HPDE6-E6E7 (cell line): ENCODE results near the gene BUD23.
"Not testable (repeated sequence)": the region's sequence is repeated elsewhere in the genome, so short reads cannot be mapped to it uniquely, and the experiment has no call there.

Experiments
- DNase-seq: peaks from one replicate; pipeline ENCODE4 v3.0.0; 2011; ENCODE audit warnings: missing footprints; ENCODE audit errors: extremely low spot score

Gene BUD23

DNA sequence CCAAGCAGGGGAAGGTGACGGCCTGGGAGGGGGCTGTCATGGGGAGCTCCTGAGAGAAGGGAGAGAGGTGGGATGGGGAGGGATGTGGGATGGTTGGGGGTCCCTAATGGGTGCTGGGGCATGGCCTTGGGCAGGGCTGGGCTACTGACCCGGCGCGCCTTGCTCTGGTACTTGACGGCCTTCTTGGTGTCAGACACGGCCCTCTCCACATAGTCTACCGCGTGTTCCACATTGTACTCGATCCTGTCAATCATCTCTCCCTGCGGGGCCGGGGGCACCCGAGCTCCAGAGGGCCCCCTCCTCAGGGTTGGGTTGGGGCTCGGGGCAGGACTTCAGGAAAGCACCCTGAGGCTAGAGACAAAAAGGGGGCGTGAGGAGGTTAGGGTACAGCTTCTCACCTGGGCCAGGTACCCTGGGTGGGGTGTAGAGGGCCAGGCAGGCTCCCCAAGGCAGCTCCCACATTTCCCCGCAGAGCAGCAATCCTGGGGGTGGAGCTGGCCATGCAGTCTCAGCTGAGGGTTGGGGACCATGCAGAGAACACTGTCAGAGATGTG is 17.3 kb downstream of the BUD23 start:
- DNase-seq = no peak

DNA sequence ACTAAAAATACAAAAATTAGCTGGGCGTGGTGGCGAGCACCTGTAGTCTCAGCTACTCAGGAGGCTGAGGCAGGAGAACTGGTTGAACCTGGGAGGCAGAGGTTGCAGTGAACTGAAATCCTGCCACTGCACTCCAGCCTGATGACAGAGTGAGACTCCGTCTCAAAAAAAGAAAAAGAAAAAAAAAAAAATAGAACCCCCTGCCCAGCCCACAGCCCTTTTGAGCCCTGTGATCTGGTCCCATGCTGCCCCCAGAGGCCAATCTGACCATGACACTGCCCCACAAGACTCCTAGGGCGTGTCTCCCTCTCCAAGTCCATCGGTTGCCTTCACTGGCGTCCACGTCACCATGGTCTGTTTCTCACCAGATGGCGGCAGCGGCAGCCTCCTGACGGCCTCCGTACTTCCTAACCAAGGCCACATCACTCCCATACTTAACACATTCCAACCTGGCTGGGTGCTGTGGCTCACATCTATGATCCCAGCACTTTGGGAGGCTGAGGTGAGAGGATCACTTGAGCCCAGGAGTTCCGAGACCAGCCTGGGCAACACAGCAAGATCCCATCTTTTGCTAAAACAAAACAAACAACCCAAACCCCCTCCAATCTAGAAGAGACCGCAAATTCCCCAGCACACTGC is 18.1 kb downstream of the BUD23 start:
- DNase-seq = no peak

DNA sequence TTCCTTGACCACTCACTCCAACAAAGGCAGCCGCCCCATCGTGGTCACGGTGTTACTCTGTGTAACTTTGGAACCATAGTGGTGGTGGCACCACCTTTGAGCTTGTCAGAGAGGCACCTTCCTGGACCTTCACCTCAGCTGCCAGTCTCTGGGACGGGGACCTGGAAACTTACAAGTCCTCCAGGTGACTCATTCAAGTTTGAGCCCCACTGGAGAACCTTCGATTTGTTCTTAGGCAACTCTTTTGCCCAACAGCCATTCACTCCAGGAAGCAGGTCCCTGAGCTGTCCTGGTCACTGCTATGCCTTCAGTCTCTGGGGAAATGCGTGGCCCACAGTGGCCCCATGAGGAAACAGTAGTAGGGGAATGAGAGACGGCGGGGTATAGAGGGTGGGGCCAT is 18.8 kb downstream of the BUD23 start:
- DNase-seq = no peak

DNA sequence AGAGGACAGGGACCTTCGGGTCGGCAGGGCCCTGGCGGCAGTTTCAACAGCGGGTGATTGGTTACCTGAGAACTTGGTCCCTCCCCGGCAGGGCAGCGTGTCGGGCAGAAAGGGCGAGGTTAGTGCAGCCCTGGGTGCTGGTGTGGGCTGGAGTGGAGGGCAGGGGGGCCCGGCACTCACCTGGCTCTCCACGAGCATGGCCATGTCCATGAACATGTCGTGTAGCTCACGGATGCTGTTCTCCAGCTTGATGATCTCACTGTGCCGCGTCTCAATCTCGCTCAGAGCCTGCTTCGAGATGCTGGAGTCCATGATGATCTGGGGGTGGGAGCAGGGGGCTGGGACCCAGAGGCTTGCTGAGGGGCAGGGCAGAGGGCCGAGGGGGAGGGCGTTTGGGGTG is 19.3 kb downstream of the BUD23 start:
- DNase-seq = no peak

DNA sequence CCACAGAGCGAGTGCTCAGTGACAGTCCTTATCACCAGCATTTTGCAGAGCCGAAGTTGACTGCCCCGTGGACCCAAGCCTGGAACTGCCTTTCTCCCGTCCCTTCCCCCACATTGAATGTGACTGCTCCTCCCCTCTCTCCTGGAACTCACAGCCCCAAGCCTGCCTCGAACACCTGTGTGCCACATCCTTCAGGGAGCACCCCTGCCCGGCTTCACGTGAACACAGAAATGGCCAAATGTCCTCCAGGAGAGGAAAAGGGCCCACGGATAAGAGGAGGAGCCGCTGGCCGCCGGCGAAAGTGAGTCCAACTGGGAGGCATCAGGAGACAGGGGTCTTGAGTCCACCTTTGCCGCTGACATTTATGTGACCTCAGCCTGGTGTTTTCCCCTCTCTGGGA is 19.8 kb downstream of the BUD23 start:
- DNase-seq = no peak

DNA sequence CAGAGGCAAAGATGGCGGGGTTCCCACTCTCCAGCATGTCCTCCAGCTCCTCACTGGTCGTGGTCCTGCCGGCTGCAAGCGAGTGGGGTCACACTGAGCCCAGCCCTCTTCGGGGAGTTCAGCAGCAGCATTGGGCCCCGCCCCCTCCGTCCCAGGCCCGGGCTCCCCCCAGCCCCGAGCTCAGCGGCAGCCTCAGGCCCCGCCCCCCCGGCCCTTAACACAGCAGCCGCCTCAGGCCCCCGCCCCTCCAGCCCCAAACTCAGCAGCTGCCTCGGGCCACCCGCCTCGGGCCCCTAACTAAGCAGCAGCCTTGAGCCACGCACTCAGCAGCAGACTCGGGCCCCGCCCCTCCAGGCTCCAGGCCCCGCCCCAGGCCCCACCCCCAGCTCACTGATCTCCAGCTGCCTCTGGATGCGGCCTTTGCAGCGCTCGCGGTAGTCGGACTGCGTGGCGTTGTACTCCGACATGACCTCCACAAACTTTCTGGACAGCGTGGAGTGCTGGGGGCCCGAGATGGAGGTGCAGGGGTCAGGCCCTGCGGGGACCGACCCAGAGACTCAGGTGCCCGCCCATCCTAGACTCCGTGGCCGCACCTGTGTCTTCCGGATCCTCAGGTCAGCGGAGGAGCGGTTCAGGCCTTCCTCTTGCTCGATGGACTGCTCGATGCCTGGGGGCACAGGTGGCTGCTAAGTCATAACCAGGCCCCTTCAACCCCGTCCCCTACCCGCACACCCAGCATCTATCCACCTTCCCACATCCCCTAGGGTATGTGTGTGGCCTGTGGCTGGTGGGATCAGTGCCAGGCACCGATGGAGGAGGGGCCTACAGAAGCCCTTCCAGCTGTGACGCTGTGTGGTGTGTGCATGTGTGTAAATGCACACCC is 20.6 kb downstream of the BUD23 start:
- DNase-seq = no peak

DNA sequence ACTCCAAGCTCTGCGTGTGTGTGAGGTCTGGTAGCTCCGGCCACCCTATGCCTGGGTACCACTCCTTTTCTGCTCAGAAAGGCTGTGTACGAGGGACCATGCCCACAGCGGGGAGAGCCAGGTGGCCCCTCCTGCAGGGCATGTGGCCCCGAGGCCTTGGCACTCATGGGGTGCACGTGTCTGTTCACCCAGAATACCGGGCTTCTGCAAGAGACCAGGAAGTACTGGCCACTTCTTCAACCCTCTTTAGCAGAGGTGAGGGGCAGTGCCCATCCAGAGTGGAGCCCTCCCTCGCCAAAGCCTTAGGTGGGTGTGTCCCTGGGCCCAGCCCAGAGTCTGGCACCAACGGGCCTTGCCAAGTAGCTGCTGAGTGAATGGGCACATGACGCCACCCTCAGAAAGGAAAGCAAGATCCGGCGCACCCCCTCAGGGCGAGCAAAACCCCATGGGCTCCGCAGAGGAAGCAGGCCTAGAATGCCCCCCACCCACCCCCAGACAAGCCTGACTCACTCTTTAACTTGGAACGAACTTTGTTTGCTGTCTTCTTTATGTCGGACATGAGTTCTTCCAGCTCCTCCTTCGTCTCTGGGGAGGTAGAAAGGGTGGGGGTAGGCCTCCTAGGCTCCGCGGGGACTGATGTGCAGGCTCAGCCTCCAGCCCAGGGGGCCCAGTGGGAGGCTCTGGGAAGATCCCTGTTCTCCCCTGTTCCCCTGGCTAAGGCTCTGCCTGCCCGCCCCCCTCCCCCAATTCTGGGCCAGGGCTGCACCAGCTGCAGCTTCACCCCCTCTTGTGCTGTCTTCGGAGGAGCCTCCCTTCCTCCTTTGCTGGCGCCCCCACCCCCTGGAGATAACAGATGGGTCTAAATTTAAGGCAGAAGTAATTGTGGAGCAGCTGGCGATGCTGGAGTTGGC is 21.5 kb downstream of the BUD23 start:
- DNase-seq = no peak

DNA sequence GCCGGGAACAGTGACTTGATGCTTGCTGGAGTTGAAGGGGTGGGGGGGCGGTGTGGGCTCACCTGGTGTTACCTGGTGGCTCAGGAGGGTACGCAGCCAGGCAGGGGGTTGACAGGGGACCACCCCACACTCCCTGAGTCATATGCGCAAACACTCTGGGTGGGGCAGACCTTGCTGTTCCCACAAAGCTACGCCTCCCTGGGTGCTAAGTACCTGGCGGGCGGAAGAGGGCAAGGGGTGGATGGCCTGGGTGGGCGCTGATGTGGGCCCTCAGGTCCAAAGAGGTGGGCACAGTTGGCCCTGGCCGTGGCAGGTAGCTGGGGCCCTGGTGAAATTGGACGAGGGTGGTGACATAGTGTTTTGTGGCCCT is 22.1 kb downstream of the BUD23 start:
- DNase-seq = no peak

DNA sequence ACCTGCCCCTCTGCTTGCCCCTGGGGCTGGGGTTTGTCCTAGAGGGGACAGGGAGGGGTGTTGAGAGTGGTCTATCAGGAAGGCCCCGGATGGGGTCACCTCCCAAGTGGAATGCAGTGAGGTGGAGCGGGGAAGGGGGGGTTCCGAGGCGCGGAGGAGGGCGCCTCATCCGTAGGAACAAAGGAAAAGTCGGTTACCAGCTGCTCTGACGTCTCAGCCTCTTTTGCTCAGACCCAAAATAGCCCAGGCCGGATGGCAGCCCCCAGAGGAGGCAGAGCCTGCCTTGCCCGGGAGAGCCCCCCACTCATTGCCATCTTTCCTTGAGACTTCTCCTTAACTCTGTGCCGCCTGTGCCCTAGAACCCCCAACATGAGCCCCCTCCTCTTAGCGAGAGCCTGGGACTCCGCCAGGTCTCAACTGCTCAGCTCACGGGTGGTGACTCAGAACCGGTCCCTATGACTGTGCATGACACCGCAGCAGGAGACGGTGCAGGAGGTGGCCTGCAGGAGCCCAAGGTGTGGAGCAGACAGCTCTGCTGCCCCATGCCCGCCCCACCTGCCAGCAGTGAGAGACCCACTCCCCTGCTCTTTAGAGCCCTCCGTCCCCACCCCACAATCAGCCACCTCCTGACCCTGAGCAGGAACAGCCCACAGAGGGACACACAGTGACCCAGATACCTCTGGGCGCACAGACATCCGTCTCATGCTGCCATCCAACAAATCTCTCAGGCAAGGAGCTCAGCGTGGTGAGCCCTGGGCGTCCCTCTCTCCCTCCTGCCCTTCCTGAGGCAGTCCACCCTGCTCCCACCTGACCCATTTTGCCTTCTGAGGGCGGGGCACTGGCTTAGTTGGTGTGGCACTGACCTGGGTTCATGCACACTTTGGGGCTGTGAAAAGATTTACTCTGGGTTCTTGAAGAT is 23.0 kb downstream of the BUD23 start:
- DNase-seq = peak; percentile 69

DNA sequence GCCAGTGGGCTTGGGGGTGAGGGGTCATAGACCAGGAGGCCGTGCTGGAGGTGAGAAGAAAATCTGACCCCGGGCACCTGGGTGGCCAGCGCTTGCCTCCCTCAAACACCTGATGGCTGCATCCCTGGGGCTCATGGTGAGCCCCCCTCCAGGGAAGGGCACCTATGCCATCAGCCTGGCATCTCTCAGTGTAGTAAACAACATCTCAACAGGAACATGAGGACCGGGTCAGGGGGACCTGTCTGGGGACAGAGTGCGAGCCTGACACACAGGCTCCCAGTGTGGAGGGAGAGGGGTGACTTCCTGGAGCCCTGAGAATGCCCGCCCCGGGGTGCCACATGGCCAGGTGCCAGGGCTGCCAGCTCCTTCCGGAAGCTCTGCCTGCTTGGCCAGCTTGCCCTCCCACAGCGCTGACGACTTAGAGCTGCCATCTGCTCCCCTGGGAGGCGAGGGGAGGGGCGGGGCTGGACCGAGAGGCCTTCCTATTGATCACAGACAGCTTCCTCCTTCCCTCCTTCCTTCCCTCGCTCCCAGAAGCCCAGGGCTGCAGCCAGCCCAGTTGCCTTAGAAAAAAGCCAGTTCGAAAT is 23.7 kb downstream of the BUD23 start:
- DNase-seq = peak; percentile 38

DNA sequence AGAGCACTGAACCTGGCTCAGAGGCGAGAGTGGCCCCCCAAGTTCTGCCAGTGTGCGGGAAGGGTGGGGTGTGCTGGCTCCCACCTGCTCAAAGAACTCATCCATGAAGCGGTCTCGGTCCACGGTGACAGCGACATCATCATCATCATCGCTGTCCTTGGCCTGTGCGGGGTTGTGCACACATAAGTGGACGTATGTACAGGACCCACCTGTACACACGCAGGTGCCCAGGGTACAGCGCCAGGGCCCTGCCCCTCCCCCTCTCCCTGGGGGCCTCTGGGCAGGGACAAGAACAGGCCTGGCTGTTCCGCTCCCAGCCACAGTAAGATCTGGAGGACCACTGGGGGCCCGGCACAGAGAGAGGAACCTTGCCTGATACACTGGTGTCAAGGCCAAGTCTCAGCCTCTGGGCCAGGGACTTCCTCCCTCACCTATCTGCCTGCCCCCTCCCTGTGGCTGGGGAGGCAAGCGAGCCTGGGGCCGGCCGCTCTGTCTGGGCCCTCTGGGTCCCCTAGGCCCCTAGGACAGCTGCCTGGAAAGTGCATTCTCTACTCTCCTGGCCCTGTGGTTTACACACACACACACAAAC is 25.7 kb downstream of the BUD23 start:
- no peak for DNase-seq

DNA sequence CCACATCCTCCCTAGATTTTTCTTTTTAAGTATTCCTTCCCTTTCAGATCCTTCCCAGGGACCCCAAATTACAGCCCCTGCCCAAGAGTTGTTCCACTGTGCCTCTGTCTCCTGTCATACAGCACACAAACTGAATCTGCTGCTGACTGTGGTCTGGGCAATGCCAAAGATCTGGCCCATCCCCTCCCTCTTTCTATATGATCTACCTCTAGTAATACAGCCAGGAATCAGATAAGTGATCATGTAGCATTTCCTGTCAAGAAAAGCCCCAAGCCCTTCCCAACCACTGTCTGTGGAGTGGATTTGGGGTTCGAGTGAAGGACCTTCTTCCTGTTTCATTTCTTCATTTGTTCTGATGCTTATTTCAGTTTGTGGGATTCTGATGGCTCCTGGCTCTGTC is 29.4 kb downstream of the BUD23 start:
- DNase-seq = no peak

DNA sequence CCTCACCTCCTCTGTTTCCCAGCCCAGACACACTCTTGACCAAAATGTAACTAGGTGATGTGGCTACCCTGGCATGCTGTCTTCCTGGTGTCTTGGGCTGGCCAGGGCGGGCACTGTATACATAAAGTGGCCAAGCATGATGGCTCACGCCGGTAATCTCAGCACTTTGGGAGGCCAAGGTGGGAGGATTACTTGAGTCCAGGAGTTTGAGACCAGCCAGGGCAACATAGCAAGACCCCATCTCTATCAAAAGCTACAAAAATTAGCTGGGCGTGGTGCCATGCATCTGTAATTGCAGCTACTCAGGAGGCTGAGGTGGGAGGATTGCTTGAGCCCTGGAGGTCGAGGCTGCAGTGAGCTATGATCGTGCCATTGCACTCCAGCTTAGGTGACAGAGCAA is 29.9 kb downstream of the BUD23 start:
- DNase-seq = not testable (repeated sequence)

DNA sequence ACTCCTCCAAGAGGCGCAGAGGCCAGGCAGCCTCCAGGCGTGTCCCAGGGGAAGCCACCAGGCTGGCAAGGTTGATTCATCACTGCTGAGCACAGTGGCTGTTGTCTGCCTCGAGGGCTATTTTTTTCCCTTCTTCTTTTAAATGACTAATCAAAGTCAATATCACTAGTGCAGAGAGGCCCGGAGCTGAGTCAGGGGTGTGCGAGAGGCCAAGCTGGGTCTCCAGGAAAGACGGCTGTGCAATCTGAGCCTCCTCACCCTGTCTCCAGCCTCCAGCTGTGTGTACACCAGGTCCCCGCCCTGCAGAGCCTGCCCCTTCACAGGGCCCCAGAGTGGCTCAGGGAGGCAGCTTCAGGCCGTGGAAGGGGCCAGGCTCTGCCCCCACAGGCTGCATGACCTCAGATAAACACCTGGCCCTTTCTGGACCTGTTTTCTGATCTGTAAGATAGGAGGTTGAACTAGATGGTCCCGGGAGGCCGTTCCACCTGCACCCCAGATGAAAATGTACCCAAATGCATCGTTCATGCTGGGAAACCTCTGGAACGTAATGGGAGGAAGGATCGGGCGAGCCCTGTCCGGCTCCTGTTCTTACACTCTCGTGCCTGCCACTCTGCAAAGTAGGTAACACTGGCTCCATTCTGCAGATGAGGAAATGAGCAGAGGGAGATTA is 32.4 kb downstream of the BUD23 start:
- DNase-seq = peak; percentile 100

DNA sequence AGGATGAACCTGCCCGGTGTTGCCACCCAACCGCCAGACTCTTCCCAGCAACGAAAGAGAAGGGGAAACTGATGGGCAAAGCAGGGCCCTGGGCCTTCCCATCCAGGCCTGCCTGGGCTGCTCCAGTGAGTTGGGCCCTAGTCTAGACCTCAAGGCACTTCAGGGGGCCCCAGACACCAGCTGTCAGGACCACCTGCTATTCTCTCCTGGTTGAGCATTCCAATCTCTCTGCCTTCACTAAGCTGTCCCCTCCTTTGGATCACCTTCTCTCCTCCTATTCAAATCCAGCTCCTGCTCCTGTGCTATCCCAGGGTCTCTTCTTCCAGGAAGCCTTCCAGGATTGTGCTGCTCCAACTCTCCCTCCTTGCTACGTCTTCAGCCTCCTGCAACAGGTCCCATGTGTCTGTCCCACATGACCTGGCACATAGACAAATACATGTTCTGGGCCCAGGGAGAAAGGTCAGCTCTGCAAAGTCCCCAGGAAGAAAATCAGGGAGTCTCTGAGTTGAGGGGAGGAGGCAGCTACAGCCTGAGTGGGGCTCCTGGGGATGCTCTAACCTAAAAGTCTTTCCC is 33.0 kb downstream of the BUD23 start:
- DNase-seq = no peak

DNA sequence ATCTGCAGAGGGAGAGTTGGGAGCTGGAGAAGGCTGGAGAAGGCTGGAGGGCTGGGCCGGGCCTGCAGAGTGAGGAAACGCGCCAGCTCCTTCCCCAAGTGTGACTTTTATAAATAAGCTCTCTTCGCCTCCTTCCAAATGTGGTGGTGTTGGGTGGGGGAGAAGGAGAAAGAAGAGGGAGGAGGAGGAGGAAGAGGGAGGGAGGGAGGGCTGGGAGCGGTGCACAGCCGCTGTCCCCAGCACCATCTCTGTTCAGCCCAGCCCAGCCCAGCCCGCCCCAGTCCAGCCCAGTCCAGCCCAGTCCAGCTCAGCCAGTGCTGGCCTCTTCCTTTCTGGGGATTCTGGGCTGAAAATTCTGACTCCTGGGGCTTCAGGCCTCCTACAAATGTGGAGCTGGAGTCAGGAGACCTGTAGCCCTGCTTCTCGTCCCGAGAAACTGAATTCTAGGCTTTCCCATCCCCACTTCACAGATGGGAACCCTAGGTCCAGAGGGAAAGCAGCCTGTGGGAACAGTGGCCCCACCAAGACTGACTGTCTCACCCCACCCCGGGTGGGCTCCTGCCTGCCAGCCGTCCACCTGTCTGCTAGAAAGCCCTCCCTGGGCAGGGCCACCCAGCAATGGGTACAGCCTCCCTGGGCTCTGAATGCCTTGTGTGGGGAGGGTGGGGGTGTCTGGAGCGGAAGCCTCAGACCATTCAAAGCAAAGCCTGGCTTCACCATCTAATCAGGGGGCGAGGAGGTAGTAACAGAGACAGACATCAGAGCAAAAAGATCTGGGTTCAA is 33.8 kb downstream of the BUD23 start:
- DNase-seq = no peak

DNA sequence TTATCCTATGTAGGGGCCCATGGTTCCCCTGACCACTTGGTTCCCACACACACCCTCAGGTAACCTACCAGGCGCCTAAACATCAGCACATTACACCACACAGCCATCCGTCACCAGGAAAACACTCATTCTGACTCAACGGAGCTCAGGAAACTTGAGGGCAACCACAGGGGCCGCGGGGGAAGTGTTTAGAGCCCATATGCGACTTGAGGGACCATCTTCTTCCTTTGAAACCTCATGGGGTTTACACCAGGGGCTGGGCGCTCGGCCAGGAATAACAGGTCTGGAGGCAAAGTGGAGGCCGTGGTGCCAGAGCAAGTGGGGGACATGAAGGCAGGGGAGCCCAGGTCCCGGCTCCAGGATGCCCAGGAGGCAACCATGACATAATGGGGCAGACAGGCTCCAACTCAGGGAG is 34.6 kb downstream of the BUD23 start:
- DNase-seq = peak; percentile 84

DNA sequence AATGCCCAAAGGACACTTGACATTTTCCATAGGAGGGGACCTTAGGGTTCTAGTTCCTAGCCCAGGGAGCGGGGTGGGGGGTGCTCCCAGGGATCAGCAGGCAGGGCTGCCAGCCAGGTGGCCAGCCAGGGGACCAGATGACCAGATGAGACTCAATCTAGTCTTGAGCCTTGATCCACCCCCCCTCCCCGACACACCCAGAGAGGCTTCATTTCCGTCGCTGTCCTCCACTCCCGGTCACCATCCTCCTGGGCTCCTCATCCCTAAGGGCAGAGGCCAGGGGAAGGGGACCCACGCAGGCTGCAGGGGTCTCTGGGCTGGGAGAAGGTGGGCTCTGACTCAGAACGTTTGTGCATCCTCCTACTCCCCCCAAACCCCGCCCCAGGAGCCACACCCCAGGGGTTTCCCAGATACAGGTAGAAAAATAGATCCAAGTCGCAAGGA is 35.1 kb downstream of the BUD23 start:
- no peak for DNase-seq
